Activated CD8-positive, alpha-beta T cell treated with anti-CD3 and anti-CD28 coated beads, Interleukin-2, amount 10 ng/mL, durations not matched to agents 7 days and 5 days (primary cell): Measurements from ENCODE around the gene NDUFB8. TPM values are rescaled to one million over a fixed set of nuclear protein-coding genes. Genes with fewer than 3 reads are reported as not detected.

Experiments used
- ATAC-seq: fragments of 150-1000 bp; cut with Tn5 transposase; one replicate; pipeline ENCODE4 v1.10.0; 2021; ENCODE audit warnings: moderate library complexity
- CTCF ChIA-PET: fragments of 350-600 bp; sonication (Branson Sonifier 250); formaldehyde crosslinking; loops from one replicate; lab custom pipeline; 2021; ENCODE audit warnings: antibody characterized with exemption; lab: Charles Lee
- POLR2A ChIA-PET: fragments of 350-600 bp; sonication (Branson Sonifier 250); formaldehyde crosslinking; loops from one replicate; lab custom pipeline; 2021; ENCODE audit warnings: antibody characterized with exemption; lab: Charles Lee
- DNase-seq: peaks from one replicate; pipeline ENCODE4 v3.0.0-alpha.2; 2020
- H3K27ac Mint-ChIP-seq: one replicate; pipeline ENCODE4 v1.8.0; 2021; ENCODE audit warnings: mild to moderate bottlenecking, mixed read lengths
- H3K27me3 Mint-ChIP-seq: one replicate; pipeline ENCODE4 v1.8.0; 2021; ENCODE audit warnings: low read depth, mixed read lengths
- H3K36me3 Mint-ChIP-seq: one replicate; pipeline ENCODE4 v1.8.0; 2021; ENCODE audit warnings: low read depth, mixed read lengths
- H3K4me1 Mint-ChIP-seq: one replicate; pipeline ENCODE4 v1.8.0; 2021; ENCODE audit warnings: low read depth, mixed read lengths
- H3K4me3 Mint-ChIP-seq: one replicate; pipeline ENCODE4 v1.8.0; 2021; ENCODE audit warnings: mild to moderate bottlenecking, mixed read lengths
- H3K9me3 Mint-ChIP-seq: one replicate; pipeline ENCODE4 v1.8.0; 2022; ENCODE audit warnings: mixed read lengths; ENCODE audit not compliant: insufficient read depth
- total RNA-seq, 2 experiments: library from RNA; stranded (reverse); gene quantifications; one replicate each; pipeline ENCODE4 v1.2.3, GENCODE V29; 2021

NDUFB8 gene
- total RNA-seq, 2 experiments from 2014 or later: 290 to 293 TPM

DNA sequence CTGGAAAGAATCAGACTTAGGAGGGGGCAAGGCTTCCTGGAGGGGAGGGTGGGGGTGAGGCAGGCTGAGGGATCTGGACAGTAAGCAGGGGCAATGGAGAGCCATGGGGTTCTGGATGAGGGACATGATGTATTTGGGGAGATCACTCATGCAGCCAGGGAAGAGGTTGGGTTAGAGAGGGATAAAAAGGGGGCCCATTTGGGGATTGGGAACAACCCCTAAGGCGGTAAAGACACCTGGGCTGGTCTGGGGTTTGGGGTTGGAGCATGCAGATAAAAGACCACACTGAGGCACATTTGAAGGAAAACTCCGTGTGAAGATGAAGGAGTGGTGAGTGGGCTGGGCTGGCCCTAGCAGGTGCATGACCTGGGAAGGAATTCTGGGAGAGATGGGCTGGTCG lies 36.9 kb upstream of the NDUFB8 start:
- H3K36me3 Mint-ChIP-seq: peaks cover 3% of the 10 kb centered on the region
- ATAC-seq: no peak
- H3K4me1 Mint-ChIP-seq: peaks cover 16% of the 10 kb centered on the region
- ChIA-PET CTCF (no interaction called here), POLR2A (no interaction called here)
- peaks cover 27% of the 10 kb centered on the region for H3K27me3 Mint-ChIP-seq
- no peak overlapping the region for H3K27ac Mint-ChIP-seq
- H3K4me3 Mint-ChIP-seq: no peak overlapping the region
- no peak for DNase-seq
- H3K9me3 Mint-ChIP-seq: no peaks in the 10 kb centered on the region

DNA sequence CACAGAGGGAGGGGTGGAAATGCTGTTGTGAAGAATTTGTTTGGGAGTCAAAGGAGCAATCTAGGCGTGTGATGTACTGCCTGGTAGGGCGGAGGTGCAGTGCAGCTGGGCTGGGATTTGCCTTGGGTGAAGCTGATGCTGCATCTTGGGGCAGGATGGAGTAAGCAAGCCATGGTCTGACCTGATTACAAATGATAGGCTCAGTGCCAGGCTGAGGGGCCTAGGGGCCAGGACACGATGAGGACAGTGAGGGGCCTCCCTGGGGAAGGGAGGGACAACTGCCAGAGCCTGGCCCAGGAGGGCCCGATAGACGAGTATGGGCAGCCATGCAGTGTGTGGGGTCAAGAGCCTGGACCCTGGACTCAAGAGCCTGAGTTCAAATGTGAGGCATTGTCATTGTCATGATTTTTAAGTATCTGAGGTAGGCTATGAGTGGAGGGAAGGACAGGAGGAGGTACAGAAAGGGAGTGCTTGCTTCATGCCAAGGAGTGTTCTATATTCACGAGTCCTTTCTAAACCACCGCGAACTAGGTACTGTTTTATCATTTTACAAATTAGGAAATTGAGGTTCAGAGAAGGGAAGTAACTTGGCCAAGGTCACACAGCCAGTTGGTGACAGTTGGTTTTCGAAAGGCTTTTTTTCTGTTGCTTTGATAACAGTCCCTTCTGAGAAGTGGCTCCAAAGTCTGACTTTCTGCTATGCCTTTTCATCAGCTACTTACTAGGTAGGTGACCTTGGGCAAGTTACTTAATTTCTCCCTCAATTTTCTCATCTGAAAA lies 35.7 kb upstream of the NDUFB8 start:
- Mint-ChIP-seq H3K4me1 (peaks cover 22% of the 10 kb centered on the region), H3K4me3 (no peak overlapping the region), H3K27me3 (peaks cover 27% of the 10 kb centered on the region), H3K9me3 (no peaks in the 10 kb centered on the region), H3K36me3 (peaks cover 9% of the 10 kb centered on the region), H3K27ac (no peak overlapping the region)
- no peak for ATAC-seq
- no peak for DNase-seq
- ChIA-PET POLR2A (no interaction called here), CTCF (no interaction called here)

DNA sequence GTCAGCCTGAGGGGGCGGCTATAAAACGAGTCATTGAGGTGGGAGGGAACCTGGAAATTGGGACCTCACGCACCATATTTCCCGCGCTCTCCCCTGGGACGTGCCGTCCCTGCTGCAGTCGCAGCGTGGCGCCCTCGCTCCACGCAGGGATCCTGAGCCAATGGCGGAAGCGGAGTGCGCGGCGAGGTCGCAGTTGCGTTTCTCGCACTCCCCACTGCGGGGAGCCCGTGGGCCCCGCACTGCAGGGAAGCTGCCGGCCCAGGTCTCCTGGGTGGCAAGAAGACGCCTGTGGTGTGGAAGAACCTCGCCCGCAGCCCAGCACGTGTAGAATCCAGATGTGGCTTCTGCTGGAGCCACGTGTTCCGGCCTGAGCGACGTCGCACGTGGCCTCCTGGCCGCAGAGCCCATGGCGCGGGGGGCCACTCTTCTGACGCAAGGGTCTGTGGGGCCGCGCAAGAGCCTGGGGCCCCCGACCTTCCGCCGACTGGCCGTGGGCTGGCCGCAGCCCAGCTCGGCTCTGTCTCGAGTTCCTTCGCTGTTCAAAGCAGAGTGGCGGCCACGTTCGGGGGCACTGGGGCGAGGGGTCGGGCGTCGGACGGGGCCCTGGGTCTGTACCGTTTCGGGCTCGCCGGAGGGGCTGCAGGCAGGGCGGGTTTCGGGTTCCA lies 32.5 kb upstream of the NDUFB8 start:
- peaks cover 23% of the 10 kb centered on the region for H3K4me1 Mint-ChIP-seq
- H3K27ac Mint-ChIP-seq: no peak overlapping the region
- H3K36me3 Mint-ChIP-seq: peaks cover 9% of the 10 kb centered on the region
- H3K4me3 Mint-ChIP-seq: no peak overlapping the region
- ATAC-seq (peak; percentile 95), DNase-seq (peak; percentile 83)
- ChIA-PET POLR2A (interaction anchor here (0.5 to 1.4 kb wide), 2 partner anchors 181 to 970 kb away, joined by 3 to 5 read pairs; no protein-coding TSS in a partner anchor), CTCF (interaction anchor here (0.6 to 4.5 kb wide), 16 partner anchors 11 to 326 kb away, joined by 3 to 38 read pairs (median 3); no protein-coding TSS in a partner anchor)
- H3K27me3 Mint-ChIP-seq: peaks cover 27% of the 10 kb centered on the region
- no peaks in the 10 kb centered on the region for H3K9me3 Mint-ChIP-seq

DNA sequence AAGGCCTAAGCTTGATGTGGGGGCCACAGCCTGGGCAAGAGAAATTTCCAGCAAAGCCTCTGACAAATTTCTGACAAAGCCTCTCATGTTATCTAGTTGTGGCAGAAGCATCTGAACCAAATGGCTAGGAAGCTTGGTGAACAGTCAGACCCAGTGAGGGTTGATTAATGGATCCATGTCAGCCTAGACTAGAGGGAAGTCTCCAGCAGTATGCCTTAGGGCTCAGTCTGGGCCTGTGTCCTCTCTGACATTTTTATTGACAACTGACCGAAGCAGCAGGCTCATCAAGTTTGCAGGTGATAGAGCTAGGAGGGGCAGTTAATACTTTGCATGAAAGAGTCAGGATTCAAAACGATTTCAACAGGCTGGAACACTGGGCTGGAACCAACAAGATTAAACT lies 31.3 kb upstream of the NDUFB8 start:
- H3K4me3 Mint-ChIP-seq: no peak overlapping the region
- DNase-seq (no peak), ATAC-seq (no peak)
- no peaks in the 10 kb centered on the region for H3K9me3 Mint-ChIP-seq
- peaks cover 27% of the 10 kb centered on the region for H3K27me3 Mint-ChIP-seq
- POLR2A ChIA-PET: interaction anchor here (0.7 kb wide), 1 partner anchor 9 kb away, joined by 3 read pairs; no protein-coding TSS in a partner anchor
- peaks cover 29% of the 10 kb centered on the region for H3K4me1 Mint-ChIP-seq
- peaks cover 12% of the 10 kb centered on the region for H3K36me3 Mint-ChIP-seq
- H3K27ac Mint-ChIP-seq: no peak overlapping the region
- CTCF ChIA-PET: interaction anchor here (1.0 to 4.5 kb wide), 10 partner anchors 9 to 327 kb away, joined by 3 to 38 read pairs (median 3); partner anchors contain the start of gene HIF1AN

DNA sequence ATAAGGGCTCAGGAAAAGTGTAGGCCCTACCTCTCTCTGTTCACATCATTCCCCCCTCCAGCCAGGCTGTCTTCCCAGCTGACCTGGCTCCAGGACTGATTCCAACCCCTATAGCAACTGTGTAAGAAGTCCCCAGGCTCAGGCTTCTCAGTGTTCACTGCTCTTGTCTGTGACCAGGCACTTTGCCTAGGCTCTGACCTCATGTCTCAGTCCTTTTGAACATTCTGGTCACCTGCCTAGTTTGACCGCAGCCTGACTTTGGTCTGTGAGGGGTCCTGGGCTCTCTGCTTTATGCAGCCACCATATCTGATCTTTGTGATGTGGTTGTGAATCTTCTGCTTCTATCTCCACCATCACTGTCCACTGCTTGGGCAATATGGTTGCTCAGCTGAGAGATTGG lies 30.6 kb upstream of the NDUFB8 start:
- peaks cover 24% of the 10 kb centered on the region for H3K27me3 Mint-ChIP-seq
- DNase-seq (no peak), ATAC-seq (no peak)
- no peak overlapping the region for H3K27ac Mint-ChIP-seq
- peaks cover 16% of the 10 kb centered on the region for H3K36me3 Mint-ChIP-seq
- POLR2A ChIA-PET: interaction anchor here (0.7 kb wide), 1 partner anchor 10 kb away, joined by 3 read pairs; no protein-coding TSS in a partner anchor
- no peak overlapping the region for H3K4me3 Mint-ChIP-seq
- no peaks in the 10 kb centered on the region for H3K9me3 Mint-ChIP-seq
- CTCF ChIA-PET: interaction anchor here (1.0 to 4.5 kb wide), 7 partner anchors 9 to 318 kb away, joined by 3 to 38 read pairs (median 3); no protein-coding TSS in a partner anchor
- H3K4me1 Mint-ChIP-seq: peaks cover 27% of the 10 kb centered on the region

DNA sequence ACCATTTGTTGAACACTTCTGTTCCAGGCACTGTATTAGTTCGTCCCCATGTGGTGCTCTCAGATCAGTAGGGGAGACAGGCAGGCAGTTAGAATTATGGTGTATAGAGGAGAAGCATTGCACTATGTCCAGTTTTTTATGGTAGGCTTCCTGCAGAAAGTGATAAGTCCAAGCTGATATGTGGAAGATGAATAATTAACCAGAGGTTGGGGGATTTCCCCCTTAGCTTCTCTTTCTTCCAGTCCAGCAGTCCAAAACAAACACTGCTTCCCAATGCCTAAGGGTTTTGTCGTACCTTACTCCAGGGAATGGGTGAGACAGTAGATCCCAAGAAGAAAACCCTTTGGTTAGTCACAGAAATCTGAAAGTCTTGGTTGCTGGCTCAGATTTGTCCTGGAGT lies 25.2 kb upstream of the NDUFB8 start:
- Mint-ChIP-seq H3K9me3 (no peaks in the 10 kb centered on the region), H3K27ac (no peak overlapping the region), H3K36me3 (peaks cover 18% of the 10 kb centered on the region), H3K4me3 (no peak overlapping the region), H3K27me3 (no peaks in the 10 kb centered on the region), H3K4me1 (peaks cover 21% of the 10 kb centered on the region)
- ChIA-PET POLR2A (interaction anchor here (0.8 kb wide), 1 partner anchor 189 kb away, joined by 3 read pairs; no protein-coding TSS in a partner anchor), CTCF (no interaction called here)
- DNase-seq: no peak
- ATAC-seq: no peak

DNA sequence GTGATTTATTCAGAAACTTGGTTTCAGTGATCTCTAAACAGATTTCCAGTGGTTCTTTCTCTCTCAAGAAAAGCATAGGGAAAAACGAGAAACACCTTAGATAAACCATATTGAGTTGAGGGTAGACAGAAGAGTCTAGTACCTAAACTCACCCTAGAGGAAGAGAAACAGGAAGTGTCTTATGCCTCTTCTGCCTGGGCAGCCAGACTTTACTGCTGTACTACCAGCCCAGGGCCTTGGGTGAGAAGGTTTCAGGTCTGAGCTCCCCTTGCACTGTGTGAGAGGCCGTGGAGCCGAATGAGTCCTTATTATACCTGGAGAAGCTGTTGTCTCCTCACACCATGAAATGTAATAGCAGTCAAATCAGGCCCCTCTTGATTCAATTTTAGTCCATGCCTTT lies 24.3 kb upstream of the NDUFB8 start:
- Mint-ChIP-seq H3K4me1 (peaks cover 21% of the 10 kb centered on the region), H3K9me3 (no peaks in the 10 kb centered on the region), H3K27me3 (no peaks in the 10 kb centered on the region), H3K27ac (no peak overlapping the region), H3K36me3 (peaks cover 22% of the 10 kb centered on the region), H3K4me3 (no peak overlapping the region)
- DNase-seq (no peak), ATAC-seq (no peak)
- ChIA-PET POLR2A (no interaction called here), CTCF (no interaction called here)

DNA sequence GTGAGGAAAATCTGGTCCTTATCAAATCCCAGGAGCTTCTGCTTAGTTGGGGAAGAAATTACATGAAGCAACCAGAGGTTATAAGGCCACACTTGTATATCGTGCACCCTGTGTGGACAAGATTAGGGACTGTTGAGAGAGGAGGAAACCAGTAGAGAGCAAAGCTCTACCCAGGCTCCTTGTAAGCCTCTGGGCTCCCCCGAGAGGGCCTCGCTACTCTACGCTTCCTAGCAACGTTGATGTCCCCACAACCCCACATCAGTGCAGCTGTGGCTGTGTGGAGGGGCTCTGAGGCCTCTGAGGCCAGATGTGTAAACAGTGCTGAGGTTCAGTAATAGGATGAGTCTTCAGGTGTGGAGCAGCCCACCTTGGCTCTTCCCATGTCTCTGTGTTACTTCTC lies 22.1 kb upstream of the NDUFB8 start:
- H3K9me3 Mint-ChIP-seq: no peaks in the 10 kb centered on the region
- H3K27me3 Mint-ChIP-seq: no peaks in the 10 kb centered on the region
- DNase-seq (no peak), ATAC-seq (no peak)
- CTCF ChIA-PET: interaction anchor here (1.2 to 2.8 kb wide), 2 partner anchors 10 to 12 kb away, joined by 4 to 14 read pairs; no protein-coding TSS in a partner anchor
- POLR2A ChIA-PET: interaction anchor here (0.6 kb wide), 1 partner anchor 211 kb away, joined by 3 read pairs; no protein-coding TSS in a partner anchor
- peaks cover 20% of the 10 kb centered on the region for H3K4me1 Mint-ChIP-seq
- H3K36me3 Mint-ChIP-seq: peaks cover 38% of the 10 kb centered on the region
- H3K4me3 Mint-ChIP-seq: no peak overlapping the region
- no peak overlapping the region for H3K27ac Mint-ChIP-seq

DNA sequence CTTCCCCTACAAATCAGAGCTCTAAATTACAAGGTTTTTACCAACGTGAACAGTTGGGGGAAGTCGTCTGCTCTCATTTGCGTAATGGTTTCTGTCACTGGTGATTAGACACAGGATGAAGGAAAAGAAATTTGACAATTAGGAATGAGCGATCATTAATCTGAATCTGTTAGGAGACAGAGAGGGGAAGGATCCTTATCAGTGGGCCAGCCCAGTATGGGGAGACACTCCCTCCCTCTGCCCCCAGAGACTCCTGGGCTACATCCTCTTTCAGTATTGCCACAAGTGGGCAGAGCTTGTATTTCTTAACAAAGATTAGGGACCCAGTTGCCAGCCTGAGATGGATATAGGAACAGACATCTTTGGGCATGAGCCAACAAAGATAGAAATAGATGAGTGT lies 21.5 kb upstream of the NDUFB8 start:
- Mint-ChIP-seq H3K9me3 (no peaks in the 10 kb centered on the region), H3K36me3 (peaks cover 40% of the 10 kb centered on the region), H3K4me1 (peaks cover 20% of the 10 kb centered on the region), H3K4me3 (no peak overlapping the region), H3K27ac (peak overlapping the region; percentile 9), H3K27me3 (no peaks in the 10 kb centered on the region)
- CTCF ChIA-PET: interaction anchor here (1.2 to 3.9 kb wide), 3 partner anchors 10 to 15 kb away, joined by 4 to 14 read pairs (median 13); partner anchors contain the start of gene HIF1AN
- POLR2A ChIA-PET: no interaction called here
- no peak for DNase-seq
- ATAC-seq: no peak

DNA sequence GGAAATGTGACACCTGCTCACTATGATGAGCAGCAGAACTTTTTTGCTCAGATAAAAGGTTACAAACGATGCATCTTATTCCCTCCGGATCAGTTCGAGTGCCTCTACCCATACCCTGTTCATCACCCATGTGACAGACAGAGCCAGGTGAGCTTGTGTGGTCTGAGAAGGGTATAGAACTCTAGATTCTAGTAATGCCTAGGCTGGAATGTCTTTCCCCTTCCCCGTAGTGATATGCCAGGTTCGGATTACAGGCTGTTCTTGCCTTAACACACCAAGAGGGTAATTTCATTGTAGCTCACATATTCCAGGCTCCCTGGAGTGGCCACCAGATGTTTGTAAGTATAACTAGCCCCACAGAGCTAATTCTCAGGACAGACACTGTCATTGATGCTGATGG lies 15.3 kb upstream of the NDUFB8 start:
- POLR2A ChIA-PET: no interaction called here
- CTCF ChIA-PET: interaction anchor here (0.8 to 1.6 kb wide), 5 partner anchors 10 to 198 kb away, joined by 3 to 4 read pairs (median 3); no protein-coding TSS in a partner anchor
- ATAC-seq: no peak
- no peak for DNase-seq
- H3K27me3 Mint-ChIP-seq: no peaks in the 10 kb centered on the region
- no peaks in the 10 kb centered on the region for H3K9me3 Mint-ChIP-seq
- H3K27ac Mint-ChIP-seq: no peak overlapping the region
- H3K36me3 Mint-ChIP-seq: peaks cover 67% of the 10 kb centered on the region
- H3K4me3 Mint-ChIP-seq: no peak overlapping the region
- peaks cover 9% of the 10 kb centered on the region for H3K4me1 Mint-ChIP-seq

DNA sequence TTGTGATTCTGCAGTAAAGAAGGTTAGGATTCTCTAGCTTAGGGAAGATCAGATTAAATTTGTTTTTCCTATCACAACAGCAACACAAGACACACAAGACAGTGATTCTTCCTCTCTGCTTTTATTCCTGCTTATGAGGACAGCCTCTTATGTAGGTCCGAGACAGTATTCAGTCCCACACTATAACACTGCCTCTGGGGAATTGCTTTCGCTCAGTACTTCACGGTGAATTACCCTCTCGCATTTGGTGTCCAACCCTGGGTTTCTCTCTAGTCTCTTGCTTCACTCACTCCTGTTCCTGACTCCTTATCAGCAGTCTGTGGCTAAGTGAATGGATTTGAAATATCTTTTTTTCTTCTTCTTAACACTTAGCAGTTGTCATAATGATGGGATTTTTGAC lies 7.8 kb upstream of the NDUFB8 start:
- Mint-ChIP-seq H3K27ac (peak overlapping the region; percentile 12), H3K36me3 (peaks cover 44% of the 10 kb centered on the region)
- POLR2A ChIA-PET: interaction anchor here (0.6 kb wide), 1 partner anchor 44 kb away, joined by 5 read pairs; no protein-coding TSS in a partner anchor

More for the DNA sequence above, 7.8 kb upstream of the NDUFB8 start:
- CTCF ChIA-PET: interaction anchor here (0.8 to 5.5 kb wide), 4 partner anchors 12 to 27 kb away, joined by 3 to 55 read pairs (median 18); no protein-coding TSS in a partner anchor
- H3K27me3 Mint-ChIP-seq: no peaks in the 10 kb centered on the region
- no peak overlapping the region for H3K4me3 Mint-ChIP-seq
- no peak for ATAC-seq
- DNase-seq: no peak
- H3K9me3 Mint-ChIP-seq: no peaks in the 10 kb centered on the region
- peaks cover 6% of the 10 kb centered on the region for H3K4me1 Mint-ChIP-seq
